Right lung (tissue), 5 donors: ENCODE results near the gene PBLD. TPM values are rescaled to one million over a fixed set of nuclear protein-coding genes. Genes with fewer than 3 reads are reported as not detected.

Source experiments
- DNase-seq, 2 donors: peaks; one replicate each; pipeline ENCODE4 v3.0.0-alpha.2; 2013
- polyA plus RNA-seq, 5 donors: library from polyadenylated mRNA; unstranded; fragments of 120-200 nt; gene quantifications; one replicate each; pipeline versions ENCODE4 v1.2.1 to v1.2.3, GENCODE V29; 2013; ENCODE audit warnings: inconsistent platforms in 1 of 5, low replicate concordance in 1 of 5; ENCODE audit not compliant: insufficient read length in 5 of 5, insufficient read depth in 1 of 5

PBLD gene
- polyA plus RNA-seq, 5 donors, result 8.3 to 16.2 (median 12.2) TPM

DNA sequence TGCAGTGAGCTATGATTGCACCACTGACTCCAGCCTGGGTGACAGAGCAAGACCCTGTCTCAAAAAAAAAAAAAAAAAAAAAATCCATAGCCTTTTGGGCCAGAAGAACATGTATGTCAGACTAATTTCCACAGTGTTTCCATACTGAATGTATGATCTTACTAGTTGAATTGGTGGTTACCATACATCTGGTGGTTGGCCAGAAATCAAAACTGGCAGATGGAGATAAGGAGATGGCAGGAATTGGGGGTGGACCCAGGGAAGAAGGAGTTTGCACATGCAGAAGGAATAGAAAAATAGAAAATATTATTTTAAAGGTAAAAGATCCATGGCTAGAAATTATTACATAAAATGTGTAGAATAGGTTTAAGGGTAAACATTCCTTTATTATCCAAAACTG is 97.1 kb downstream of the PBLD start:
- no peak for DNase-seq

GRCh38 chr10:68235111-68235510 is 97.6 kb downstream of the PBLD start:
- DNase-seq, result no peak

- no peak for DNase-seq
These were observed 99.7 kb downstream of the PBLD start for GRCh38 chr10:68233046-68233445.

Other genes with a start within 250 kb of the PBLD start
- 1 to 10 TPM in 1 of 5 donors, under 1 TPM in 4; 0.03 to 2.4 (median 0.06) TPM for gene MYPN, start 223.4 kb downstream of the PBLD start, polyA plus RNA-seq
- gene ATOH7, start 100.8 kb downstream of the PBLD start, polyA plus RNA-seq, result under 1 TPM in 4 of 5 donors, not detected in 1; 0.12 to 0.27 (median 0.17) TPM
- 100 to 1,000 TPM; 297 to 432 (median 396) TPM for gene HNRNPH3, start 864 bp downstream of the PBLD start, polyA plus RNA-seq
- gene RUFY2, start 74.3 kb upstream of the PBLD start, polyA plus RNA-seq, result 10 to 100 TPM; 28.6 to 47.7 (median 39.5) TPM
- gene DNA2, start 139.0 kb upstream of the PBLD start, polyA plus RNA-seq, result 10 to 100 TPM in 3 of 5 donors, 1 to 10 TPM in 2; 7.4 to 19.4 (median 14.4) TPM
- gene SLC25A16, start 194.6 kb upstream of the PBLD start, polyA plus RNA-seq, result 10 to 100 TPM; 10.6 to 16.2 (median 13.0) TPM
- 10 to 100 TPM in 4 of 5 donors, 1 to 10 TPM in 1; 8.7 to 19.7 (median 15.9) TPM for gene TET1, start 227.4 kb upstream of the PBLD start, polyA plus RNA-seq